HepG2 (cell line): Measurements from ENCODE around the gene MCM6.

Experiments
- CTCF ChIP-seq: sonication (generic); formaldehyde crosslinking; IDR thresholded peaks from 2 replicates; pipeline ENCODE4 v1.5.0; 2020; ENCODE audit warnings: mild to moderate bottlenecking, missing genetic modification reagents, moderate library complexity
- MNT ChIP-seq: fragments of 450-650 bp; IDR thresholded peaks from 2 replicates; pipeline ENCODE4 v1.6.1; 2016
- ZBTB34 ChIP-seq: sonication (generic); formaldehyde crosslinking; IDR thresholded peaks from 2 replicates; pipeline ENCODE4 v1.8.0; 2022; ENCODE audit warnings: mild to moderate bottlenecking, missing genetic modification reagents

GRCh38 chr2:135890835-135891234, 14.6 kb upstream of the MCM6 start:
- TF ChIP-seq MNT: no peak
- no peak for TF ChIP-seq ZBTB34 (CRISPR knock-in tag)
- no peak for TF ChIP-seq CTCF (CRISPR knock-in tag)
